Effector memory CD8-positive, alpha-beta T cell (primary cell): ENCODE data around the gene THAP8.
"Not testable (repeated sequence)": the region's sequence is repeated elsewhere in the genome, so short reads cannot be mapped to it uniquely, and the experiment has no call there.

Experiments
- ATAC-seq: fragments of 150-1000 bp; cut with Tn5 transposase; replicated peaks from 2 replicates; pipeline ENCODE4 v1.10.0; 2021; ENCODE audit warnings: mild to moderate bottlenecking, moderate library complexity
- DNase-seq, 3 experiments: peaks; one replicate each; pipeline ENCODE4 v3.0.0; 2021
- H3K27ac Mint-ChIP-seq, 2 donors: one replicate each; pipeline ENCODE4 v1.8.0; 2022; ENCODE audit warnings: mild to moderate bottlenecking in 2 of 2, mixed read lengths in 2 of 2, moderate library complexity in 2 of 2
- H3K27me3 Mint-ChIP-seq, 2 donors: one replicate each; pipeline ENCODE4 v1.8.0; 2022; ENCODE audit warnings: mixed read lengths in 2 of 2
- H3K36me3 Mint-ChIP-seq: one replicate; pipeline ENCODE4 v1.8.0; 2022; ENCODE audit warnings: mild to moderate bottlenecking, moderate library complexity, mixed read lengths; ENCODE audit not compliant: insufficient read depth
- H3K4me1 Mint-ChIP-seq, 2 donors: one replicate each; pipeline ENCODE4 v1.8.0; 2022; ENCODE audit warnings: low read depth in 2 of 2, mixed read lengths in 2 of 2
- H3K4me3 Mint-ChIP-seq, 2 donors: one replicate each; pipeline ENCODE4 v1.8.0; 2022; ENCODE audit warnings: mild to moderate bottlenecking in 2 of 2, mixed read lengths in 2 of 2, moderate library complexity in 2 of 2
- H3K9me3 Mint-ChIP-seq, 2 donors: one replicate each; pipeline ENCODE4 v1.8.0; 2022; ENCODE audit warnings: mixed read lengths in 2 of 2

THAP8 gene

GRCh38 chr19:36058481-36059179 is 4.5 kb upstream of the THAP8 start:
- H3K4me1 Mint-ChIP-seq, result peaks cover 5 to 7% of the 10 kb centered on the region in 2 donors
- no peak overlapping the region for H3K27ac Mint-ChIP-seq
- DNase-seq (no peak), ATAC-seq (no peak)
- H3K27me3 Mint-ChIP-seq, result no peaks in the 10 kb centered on the region
- H3K9me3 Mint-ChIP-seq, result no peaks in the 10 kb centered on the region
- H3K4me3 Mint-ChIP-seq, result no peak overlapping the region
- H3K36me3 Mint-ChIP-seq, result peaks cover 14% of the 10 kb centered on the region

- H3K4me1 Mint-ChIP-seq, result peaks cover 5 to 13% of the 10 kb centered on the region in 2 donors
- no peaks in the 10 kb centered on the region for H3K9me3 Mint-ChIP-seq
- peak within 1 kb of the TSS; percentile 86 to 96 for H3K27ac Mint-ChIP-seq
- peak within 1 kb of the TSS; percentile 87 to 88 for H3K4me3 Mint-ChIP-seq
- peaks cover 14% of the 10 kb centered on the region for H3K36me3 Mint-ChIP-seq
- H3K27me3 Mint-ChIP-seq, result no peaks in the 10 kb centered on the region
- ATAC-seq, result peak; percentile 69
- DNase-seq, result peak in 2 of 3 experiments; percentile 93
Measured at GRCh38 chr19:36054733-36055686, 925 bp upstream of the THAP8 start, which contains the start of gene WDR62. Gene WDR62 (plus strand): TSS chr19:36054897. CDS start chr19:36054972, 75 bp downstream.

GRCh38 chr19:36051637-36052036 is 2.4 kb downstream of the THAP8 start:
- Mint-ChIP-seq H3K9me3 (no peaks in the 10 kb centered on the region), H3K36me3 (peaks cover 14% of the 10 kb centered on the region), H3K27ac (no peak overlapping the region), H3K4me1 (peaks cover 5 to 13% of the 10 kb centered on the region in 2 donors), H3K4me3 (no peak overlapping the region), H3K27me3 (no peaks in the 10 kb centered on the region)
- DNase-seq (no peak), ATAC-seq (no peak)

- no peak overlapping the region for H3K4me3 Mint-ChIP-seq
- ATAC-seq, result no peak
- H3K27me3 Mint-ChIP-seq, result no peaks in the 10 kb centered on the region
- H3K4me1 Mint-ChIP-seq, result peaks cover 6 to 13% of the 10 kb centered on the region in 2 donors
- no peak for DNase-seq
- peaks cover 13% of the 10 kb centered on the region for H3K36me3 Mint-ChIP-seq
- H3K9me3 Mint-ChIP-seq, result no peaks in the 10 kb centered on the region
- H3K27ac Mint-ChIP-seq, result no peak overlapping the region
Measured at GRCh38 chr19:36051236-36051635, 2.8 kb downstream of the THAP8 start.

- H3K27ac Mint-ChIP-seq, result no peak overlapping the region
- no peak for ATAC-seq
- H3K9me3 Mint-ChIP-seq, result no peaks in the 10 kb centered on the region
- no peaks in the 10 kb centered on the region for H3K27me3 Mint-ChIP-seq
- H3K4me1 Mint-ChIP-seq, result peaks cover 4 to 6% of the 10 kb centered on the region in 2 donors
- no peak for DNase-seq
- H3K36me3 Mint-ChIP-seq, result peaks cover 5% of the 10 kb centered on the region
- no peak overlapping the region for H3K4me3 Mint-ChIP-seq
Measured at GRCh38 chr19:36049080-36049698, 4.9 kb downstream of the THAP8 start.

- ATAC-seq (no peak), DNase-seq (no peak)
- Mint-ChIP-seq H3K4me1 (peaks cover 1 to 4% of the 10 kb centered on the region in 2 donors), H3K4me3 (no peak overlapping the region), H3K27me3 (no peaks in the 10 kb centered on the region), H3K36me3 (peaks cover 3% of the 10 kb centered on the region), H3K9me3 (no peaks in the 10 kb centered on the region), H3K27ac (no peak overlapping the region)
Measured at GRCh38 chr19:36047835-36048234, 6.2 kb downstream of the THAP8 start.

- Mint-ChIP-seq H3K4me1 (peaks cover 1 to 4% of the 10 kb centered on the region in 2 donors), H3K4me3 (no peak overlapping the region), H3K9me3 (no peaks in the 10 kb centered on the region), H3K27me3 (no peaks in the 10 kb centered on the region), H3K27ac (no peak overlapping the region), H3K36me3 (peaks cover 3% of the 10 kb centered on the region)
- no peak for DNase-seq
- ATAC-seq, result no peak
Measured at GRCh38 chr19:36046443-36047050, 7.5 kb downstream of the THAP8 start.

- Mint-ChIP-seq H3K9me3 (no peaks in the 10 kb centered on the region), H3K27ac (no peak overlapping the region), H3K4me1 (peaks cover 0 to 4% of the 10 kb centered on the region in 2 donors), H3K27me3 (no peaks in the 10 kb centered on the region), H3K4me3 (no peak overlapping the region), H3K36me3 (peaks cover 3% of the 10 kb centered on the region)
- DNase-seq (no peak), ATAC-seq (no peak)
Measured at GRCh38 chr19:36043952-36044351, 10.1 kb downstream of the THAP8 start.

- no peaks in the 10 kb centered on the region for H3K9me3 Mint-ChIP-seq
- no peaks in the 10 kb centered on the region for H3K27me3 Mint-ChIP-seq
- no peaks in the 10 kb centered on the region for H3K36me3 Mint-ChIP-seq
- DNase-seq (no peak), ATAC-seq (no peak)
- H3K27ac Mint-ChIP-seq, result peak overlapping the region in 1 of 2 donors; percentile 10
- no peak overlapping the region for H3K4me3 Mint-ChIP-seq
- H3K4me1 Mint-ChIP-seq, result peaks cover 6 to 13% of the 10 kb centered on the region in 2 donors
Measured at GRCh38 chr19:36041831-36042230, 12.3 kb downstream of the THAP8 start.

- not testable (repeated sequence) for H3K27me3 Mint-ChIP-seq, H3K36me3 Mint-ChIP-seq, DNase-seq, ATAC-seq, H3K4me3 Mint-ChIP-seq, H3K9me3 Mint-ChIP-seq
- peak overlapping the region in 1 of 2 donors; percentile 54 for H3K27ac Mint-ChIP-seq
- H3K4me1 Mint-ChIP-seq, result peaks cover 7 to 14% of the 10 kb centered on the region in 2 donors
Measured at GRCh38 chr19:36041092-36041491, 13.0 kb downstream of the THAP8 start.

GRCh38 chr19:36040495-36040894 is 13.6 kb downstream of the THAP8 start:
- no peak for ATAC-seq
- no peaks in the 10 kb centered on the region for H3K27me3 Mint-ChIP-seq
- no peaks in the 10 kb centered on the region for H3K36me3 Mint-ChIP-seq
- DNase-seq, result no peak
- H3K9me3 Mint-ChIP-seq, result no peaks in the 10 kb centered on the region
- no peak overlapping the region for H3K4me3 Mint-ChIP-seq
- peak overlapping the region in 1 of 2 donors; percentile 54 for H3K27ac Mint-ChIP-seq
- H3K4me1 Mint-ChIP-seq, result peaks cover 12 to 17% of the 10 kb centered on the region in 2 donors

GRCh38 chr19:36032251-36033104 is 21.6 kb downstream of the THAP8 start, which contains the start of gene CLIP3:
Gene CLIP3 (minus strand): TSS chr19:36032873. CDS start chr19:36032357, 516 bp downstream.
- Mint-ChIP-seq H3K4me1 (peaks cover 24 to 31% of the 10 kb centered on the region in 2 donors), H3K36me3 (no peaks in the 10 kb centered on the region), H3K27me3 (no peaks in the 10 kb centered on the region), H3K4me3 (peak within 1 kb of the TSS; percentile 48 to 49), H3K9me3 (no peaks in the 10 kb centered on the region), H3K27ac (peak within 1 kb of the TSS in 1 of 2 donors; percentile 42)
- ATAC-seq (no peak), DNase-seq (no peak)
